Activated T-cell treated with anti-CD3 and anti-CD28 coated beads, Interleukin-2, amount 50 U/mL, for 4 hours (primary cell): ENCODE data around the gene UBE2E3. TPM values are rescaled to one million over a fixed set of nuclear protein-coding genes. Genes with fewer than 3 reads are reported as not detected.
"Not testable (repeated sequence)": the region's sequence is repeated elsewhere in the genome, so short reads cannot be mapped to it uniquely, and the experiment has no call there.

Experiments used
- ATAC-seq, 2 donors: fragments of 200-7000 bp; cut with Tn5 transposase; one replicate each; pipeline ENCODE4 v1.10.0; 2021
- DNase-seq: peaks from one replicate; pipeline ENCODE4 v3.0.0-alpha.2; 2020
- H3K27me3 Mint-ChIP-seq: one replicate; pipeline ENCODE4 v1.8.0; 2021; ENCODE audit warnings: low read depth, mixed read lengths
- H3K36me3 Mint-ChIP-seq: one replicate; pipeline ENCODE4 v1.8.0; 2022; ENCODE audit warnings: mixed read lengths; ENCODE audit not compliant: insufficient read depth
- H3K4me1 Mint-ChIP-seq: one replicate; pipeline ENCODE4 v1.8.0; 2021; ENCODE audit warnings: low read depth, mixed read lengths
- H3K4me3 Mint-ChIP-seq: one replicate; pipeline ENCODE4 v1.8.0; 2021; ENCODE audit warnings: mild to moderate bottlenecking, moderate library complexity, mixed read lengths
- H3K9me3 Mint-ChIP-seq: one replicate; pipeline ENCODE4 v1.8.0; 2021; ENCODE audit warnings: mixed read lengths
- total RNA-seq, 3 donors: library from RNA; stranded (reverse); gene quantifications; one replicate each; pipeline ENCODE4 v1.2.1, GENCODE V29; 2021

Gene UBE2E3
- total RNA-seq, 3 donors from 2014 or later = 30.1 to 33.5 (median 30.7) TPM

- H3K4me3 Mint-ChIP-seq = no peak overlapping the region
- no peaks in the 10 kb centered on the region for H3K9me3 Mint-ChIP-seq
- H3K36me3 Mint-ChIP-seq = no peaks in the 10 kb centered on the region
- peak in 1 of 2 donors; percentile 17 for ATAC-seq
- H3K4me1 Mint-ChIP-seq = peaks cover 20% of the 10 kb centered on the region
- DNase-seq = no peak
- H3K27me3 Mint-ChIP-seq = no peaks in the 10 kb centered on the region
Measured at GRCh38 chr2:181036445-181036844, 56.0 kb downstream of the UBE2E3 start.

GRCh38 chr2:181036848-181037603, 56.6 kb downstream of the UBE2E3 start:
- H3K4me1 Mint-ChIP-seq = peaks cover 18% of the 10 kb centered on the region
- H3K36me3 Mint-ChIP-seq = no peaks in the 10 kb centered on the region
- ATAC-seq = peak; percentile 74 to 81
- no peaks in the 10 kb centered on the region for H3K27me3 Mint-ChIP-seq
- H3K4me3 Mint-ChIP-seq = no peak overlapping the region
- no peak for DNase-seq
- H3K9me3 Mint-ChIP-seq = no peaks in the 10 kb centered on the region

- Mint-ChIP-seq H3K27me3 (no peaks in the 10 kb centered on the region), H3K4me3 (no peak overlapping the region)
- ATAC-seq = peak in 1 of 2 donors; percentile 42
Measured at GRCh38 chr2:181037922-181038321, 57.5 kb downstream of the UBE2E3 start.

GRCh38 chr2:181038796-181039195, 58.4 kb downstream of the UBE2E3 start:
- Mint-ChIP-seq H3K27me3 (no peaks in the 10 kb centered on the region), H3K4me3 (no peak overlapping the region), H3K9me3 (no peaks in the 10 kb centered on the region), H3K36me3 (peaks cover 2% of the 10 kb centered on the region), H3K4me1 (peaks cover 20% of the 10 kb centered on the region)
- ATAC-seq (no peak), DNase-seq (no peak)

More at GRCh38 chr2:181037922-181038321, 57.5 kb downstream of the UBE2E3 start:
- no peak for DNase-seq
- Mint-ChIP-seq H3K9me3 (no peaks in the 10 kb centered on the region), H3K4me1 (peaks cover 18% of the 10 kb centered on the region), H3K36me3 (no peaks in the 10 kb centered on the region)

- peaks cover 27% of the 10 kb centered on the region for H3K4me1 Mint-ChIP-seq
- ATAC-seq, DNase-seq, H3K27me3 Mint-ChIP-seq, H3K9me3 Mint-ChIP-seq, H3K36me3 Mint-ChIP-seq, H3K4me3 Mint-ChIP-seq: not testable (repeated sequence)
Measured at GRCh38 chr2:181040839-181041238, 60.4 kb downstream of the UBE2E3 start.

DNA sequence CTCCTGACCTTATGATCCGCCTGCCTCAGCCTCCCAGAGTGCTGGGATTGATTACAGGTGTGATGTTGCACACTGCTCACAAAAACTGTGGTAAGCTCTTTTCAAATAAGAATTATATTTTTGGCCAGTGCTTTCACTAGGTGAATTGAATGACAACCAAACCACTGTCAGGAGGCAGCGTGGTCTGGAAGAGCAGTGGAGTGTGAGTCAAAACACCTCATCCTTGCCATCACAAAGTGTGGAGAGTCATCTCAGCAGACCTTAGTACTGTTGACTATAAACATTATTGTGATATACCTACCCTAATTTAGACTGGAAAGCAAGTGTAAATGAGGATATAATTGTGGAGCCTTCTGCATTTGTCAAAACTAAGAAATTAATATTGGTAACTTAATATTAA, 61.3 kb downstream of the UBE2E3 start:
- peaks cover 20% of the 10 kb centered on the region for H3K4me1 Mint-ChIP-seq
- ATAC-seq (peak in 1 of 2 donors; percentile 49), DNase-seq (no peak)
- H3K36me3 Mint-ChIP-seq = peaks cover 4% of the 10 kb centered on the region
- no peaks in the 10 kb centered on the region for H3K27me3 Mint-ChIP-seq
- H3K4me3 Mint-ChIP-seq = no peak overlapping the region
- H3K9me3 Mint-ChIP-seq = no peaks in the 10 kb centered on the region

GRCh38 chr2:181042706-181043105, 62.3 kb downstream of the UBE2E3 start:
- DNase-seq = no peak
- ATAC-seq = no peak
- Mint-ChIP-seq H3K4me1 (peaks cover 16% of the 10 kb centered on the region), H3K9me3 (no peaks in the 10 kb centered on the region), H3K27me3 (no peaks in the 10 kb centered on the region), H3K36me3 (peaks cover 4% of the 10 kb centered on the region), H3K4me3 (no peak overlapping the region)

DNA sequence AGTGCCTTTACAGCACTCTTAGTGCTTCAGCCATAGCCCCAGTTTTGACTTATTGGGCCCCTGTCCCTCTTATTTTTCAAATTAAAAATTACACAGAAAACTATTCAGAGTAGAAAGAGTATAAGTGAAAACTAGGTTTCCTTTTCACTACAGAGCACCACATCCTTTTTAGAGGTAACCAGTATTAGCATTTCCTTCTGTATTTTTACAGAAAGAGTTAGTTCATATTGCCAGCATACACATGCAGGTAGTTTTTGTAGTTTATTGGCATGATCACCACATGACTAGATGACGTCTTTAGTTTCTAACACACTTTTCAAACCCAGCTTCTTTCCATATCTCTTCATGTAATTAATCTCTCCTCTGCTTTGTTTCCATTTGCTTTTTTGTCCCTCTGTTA, 66.4 kb downstream of the UBE2E3 start:
- H3K27me3 Mint-ChIP-seq = no peaks in the 10 kb centered on the region
- H3K4me3 Mint-ChIP-seq = no peak overlapping the region
- peaks cover 4% of the 10 kb centered on the region for H3K36me3 Mint-ChIP-seq
- ATAC-seq = no peak
- peaks cover 10% of the 10 kb centered on the region for H3K4me1 Mint-ChIP-seq
- no peaks in the 10 kb centered on the region for H3K9me3 Mint-ChIP-seq
- no peak for DNase-seq

DNA sequence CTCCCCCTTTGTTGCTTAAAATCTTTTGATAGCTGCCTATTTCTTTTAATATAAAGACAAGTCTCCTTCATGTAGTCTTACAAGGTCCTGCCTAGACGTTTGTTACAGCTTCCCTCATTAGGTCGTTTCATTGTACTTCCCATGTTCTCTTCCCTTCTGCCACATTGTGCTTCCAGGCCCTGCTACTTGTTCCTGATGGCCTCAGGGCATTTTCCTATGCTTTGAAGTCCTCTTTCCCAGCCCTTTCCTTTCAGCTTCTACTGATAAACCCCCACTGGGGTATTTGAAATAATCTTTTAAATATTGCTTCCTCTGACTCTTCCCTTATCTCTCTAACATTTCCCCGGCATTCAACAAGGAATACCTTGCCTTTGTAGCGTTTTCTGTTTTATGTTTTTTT, 67.4 kb downstream of the UBE2E3 start:
- Mint-ChIP-seq H3K27me3 (no peaks in the 10 kb centered on the region), H3K4me1 (peaks cover 17% of the 10 kb centered on the region), H3K9me3 (no peaks in the 10 kb centered on the region), H3K36me3 (peaks cover 4% of the 10 kb centered on the region), H3K4me3 (no peak overlapping the region)
- ATAC-seq = no peak
- DNase-seq = no peak

DNA sequence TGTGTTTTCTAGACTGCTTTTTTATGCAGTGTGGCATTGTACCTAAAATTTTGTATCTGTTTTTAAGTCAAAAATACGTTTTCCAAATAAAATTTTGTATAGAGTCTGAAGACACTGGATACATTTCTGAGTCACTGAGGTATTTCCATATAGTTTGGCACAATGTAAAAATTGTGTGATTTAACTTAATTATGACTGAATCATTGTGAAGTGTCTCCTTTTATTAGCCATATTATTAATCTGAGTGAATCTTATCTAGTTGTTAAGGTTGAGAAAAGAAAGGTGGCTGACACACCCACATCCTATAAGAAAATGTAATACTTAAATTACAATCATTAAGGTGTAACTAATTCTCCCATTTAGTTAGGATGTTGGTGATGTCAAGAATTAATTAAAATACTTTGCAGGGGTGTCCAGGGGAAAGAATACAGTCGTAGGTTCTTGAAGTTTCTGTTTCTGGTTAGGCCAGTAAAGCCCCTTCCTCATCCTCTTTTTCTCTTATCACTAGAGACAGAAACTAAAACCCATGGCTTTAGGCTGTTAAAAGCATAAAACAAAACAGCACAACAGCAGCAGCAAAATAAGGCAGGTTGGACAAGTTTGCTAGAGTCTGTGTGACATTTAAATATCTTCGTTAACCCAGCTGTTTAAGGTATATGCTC, 71.6 kb downstream of the UBE2E3 start:
- Mint-ChIP-seq H3K9me3 (no peaks in the 10 kb centered on the region), H3K4me1 (peaks cover 7% of the 10 kb centered on the region), H3K36me3 (no peaks in the 10 kb centered on the region), H3K27me3 (no peaks in the 10 kb centered on the region), H3K4me3 (no peak overlapping the region)
- DNase-seq (no peak), ATAC-seq (no peak)

DNA sequence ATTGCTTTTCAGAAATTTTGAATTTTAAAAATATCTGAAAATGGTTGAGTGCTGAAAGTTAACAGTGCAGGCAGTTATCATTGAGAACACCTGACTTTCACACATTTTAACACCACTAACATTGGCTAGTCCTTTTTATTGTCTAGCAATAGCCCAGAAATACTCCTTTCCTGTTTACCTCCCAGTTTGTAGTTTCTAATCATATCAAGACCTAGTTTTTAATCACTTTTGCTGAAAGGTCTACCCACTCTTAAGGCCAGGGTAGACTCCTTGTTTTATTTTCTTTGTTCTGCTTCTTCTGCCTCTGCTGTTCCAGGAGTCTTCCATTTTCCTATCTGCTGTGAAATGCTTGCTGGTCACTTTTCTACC, 72.1 kb downstream of the UBE2E3 start:
- ATAC-seq (no peak), DNase-seq (no peak)
- Mint-ChIP-seq H3K4me3 (no peak overlapping the region), H3K36me3 (no peaks in the 10 kb centered on the region), H3K27me3 (no peaks in the 10 kb centered on the region), H3K9me3 (no peaks in the 10 kb centered on the region), H3K4me1 (peaks cover 7% of the 10 kb centered on the region)

DNA sequence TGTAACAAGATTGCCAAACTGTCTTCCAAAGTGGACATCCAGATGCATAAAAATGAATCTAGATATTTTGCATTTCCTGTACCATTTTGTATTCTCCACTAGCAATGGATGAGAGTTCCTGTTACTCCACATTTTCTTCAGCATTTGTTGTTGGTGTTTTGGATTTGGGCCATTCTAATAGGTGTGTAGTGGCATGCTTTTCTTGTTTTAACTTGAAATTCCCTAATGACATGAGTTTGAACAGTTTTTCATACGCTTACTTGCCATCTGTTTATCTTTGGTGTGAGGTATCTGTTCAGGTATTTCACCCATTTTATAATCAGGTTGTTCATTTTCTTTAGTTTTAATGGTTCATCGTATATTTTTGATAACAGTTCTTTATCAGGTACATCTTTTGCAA, 73.9 kb downstream of the UBE2E3 start:
- Mint-ChIP-seq H3K27me3 (no peaks in the 10 kb centered on the region), H3K4me3 (no peak overlapping the region), H3K4me1 (peaks cover 7% of the 10 kb centered on the region), H3K36me3 (no peaks in the 10 kb centered on the region), H3K9me3 (no peaks in the 10 kb centered on the region)
- no peak for DNase-seq
- ATAC-seq = no peak

- no peak for ATAC-seq
- DNase-seq = no peak
- H3K4me3 Mint-ChIP-seq = no peak overlapping the region
- H3K27me3 Mint-ChIP-seq = no peaks in the 10 kb centered on the region
- peaks cover 7% of the 10 kb centered on the region for H3K4me1 Mint-ChIP-seq
- H3K9me3 Mint-ChIP-seq = no peaks in the 10 kb centered on the region
- H3K36me3 Mint-ChIP-seq = no peaks in the 10 kb centered on the region
Measured at GRCh38 chr2:181054843-181055242, 74.4 kb downstream of the UBE2E3 start.

DNA sequence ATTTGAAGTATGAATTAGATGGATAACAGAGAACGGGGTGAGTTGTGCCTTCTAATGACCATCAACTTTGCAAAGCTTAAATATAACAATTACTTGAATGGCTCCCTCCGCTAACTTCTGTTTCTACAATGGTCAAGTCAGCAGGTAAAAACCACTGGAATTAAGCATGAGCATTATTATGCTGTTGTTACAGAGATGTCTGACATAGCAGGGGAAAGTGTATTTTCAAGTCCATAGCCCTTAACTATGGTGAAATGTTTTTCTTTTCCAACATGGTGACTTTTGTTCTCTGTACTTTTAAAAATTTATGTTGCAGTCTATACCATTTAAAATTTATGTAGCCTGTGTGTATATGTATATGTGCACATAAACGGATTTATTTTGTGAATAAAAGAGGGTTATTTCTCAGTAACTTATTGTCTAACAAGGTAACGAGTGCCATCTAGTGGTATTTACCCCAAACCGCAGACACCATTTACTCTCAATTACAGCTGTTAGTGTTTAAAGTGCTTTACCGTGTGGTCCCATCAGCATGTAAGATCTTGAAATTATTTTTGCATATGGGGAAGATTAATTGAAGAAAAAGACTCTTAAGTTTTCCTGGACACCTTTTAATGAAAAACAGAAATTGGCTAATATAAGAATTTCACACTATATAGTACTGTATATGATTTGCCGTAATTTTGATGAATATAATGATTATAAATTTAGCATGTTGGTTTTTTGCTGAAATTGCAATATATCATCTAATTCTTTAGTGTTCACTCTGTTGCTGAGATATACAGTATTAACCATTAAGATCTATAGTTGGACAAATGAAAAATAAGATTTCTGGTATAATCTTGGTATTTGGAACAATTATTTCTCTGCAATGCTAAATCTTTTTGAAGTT, 78.2 kb downstream of the UBE2E3 start:
- Mint-ChIP-seq H3K9me3 (no peaks in the 10 kb centered on the region), H3K36me3 (no peaks in the 10 kb centered on the region), H3K4me1 (no peaks in the 10 kb centered on the region), H3K4me3 (no peak overlapping the region), H3K27me3 (no peaks in the 10 kb centered on the region)
- ATAC-seq (peak in 1 of 2 donors; percentile 38), DNase-seq (peak; percentile 29)
